GM19025 (cell line): ENCODE data around the gene NTM.
"Not testable (repeated sequence)": the region's sequence is repeated elsewhere in the genome, so short reads cannot be mapped to it uniquely, and the experiment has no call there.

Source experiments
- ATAC-seq: cut with Tn5 transposase; IDR thresholded peaks from one replicate; pipeline ENCODE4 v1.9.1; 2021; ENCODE audit warnings: mild to moderate bottlenecking, low read depth, moderate library complexity; ENCODE audit not compliant: unreplicated experiment

The NTM gene

GRCh38 chr11:132048040-132048439 lies 677.6 kb downstream of the NTM start:
- ATAC-seq: no peak

- ATAC-seq: no peak
These were observed 678.8 kb downstream of the NTM start for GRCh38 chr11:132049205-132049604.

GRCh38 chr11:132050049-132050448 lies 679.6 kb downstream of the NTM start:
- no peak for ATAC-seq

- ATAC-seq: no peak
These were observed 680.3 kb downstream of the NTM start for GRCh38 chr11:132050577-132051165.

GRCh38 chr11:132051704-132052103 lies 681.3 kb downstream of the NTM start:
- no peak for ATAC-seq

- ATAC-seq: no peak
These were observed 681.9 kb downstream of the NTM start for GRCh38 chr11:132052342-132052741.

GRCh38 chr11:132052904-132053303 lies 682.5 kb downstream of the NTM start:
- ATAC-seq: no peak

- ATAC-seq: no peak
These were observed 684.4 kb downstream of the NTM start for GRCh38 chr11:132054822-132055221.

- ATAC-seq: no peak
These were observed 684.9 kb downstream of the NTM start for GRCh38 chr11:132055296-132055695.

- ATAC-seq: no peak
These were observed 686.3 kb downstream of the NTM start for GRCh38 chr11:132056689-132057088.

GRCh38 chr11:132057266-132057665 lies 686.9 kb downstream of the NTM start:
- no peak for ATAC-seq

- ATAC-seq: no peak
These were observed 687.9 kb downstream of the NTM start for GRCh38 chr11:132058211-132058772.

- ATAC-seq: no peak
These were observed 690.2 kb downstream of the NTM start for GRCh38 chr11:132060567-132060966.

- no peak for ATAC-seq
These were observed 691.6 kb downstream of the NTM start for GRCh38 chr11:132062031-132062430.

- ATAC-seq: no peak
These were observed 692.1 kb downstream of the NTM start for GRCh38 chr11:132062541-132062940.

GRCh38 chr11:132064987-132065620 lies 694.7 kb downstream of the NTM start:
- no peak for ATAC-seq

GRCh38 chr11:132068556-132068955 lies 698.1 kb downstream of the NTM start:
- ATAC-seq: no peak

GRCh38 chr11:132069593-132069992 lies 699.2 kb downstream of the NTM start:
- not testable (repeated sequence) for ATAC-seq

- not testable (repeated sequence) for ATAC-seq
These were observed 700.5 kb downstream of the NTM start for GRCh38 chr11:132070907-132071306.

GRCh38 chr11:132072044-132072857 lies 701.8 kb downstream of the NTM start:
- no peak for ATAC-seq

GRCh38 chr11:132072858-132073211 lies 702.4 kb downstream of the NTM start:
- no peak for ATAC-seq
